ENCODE results near the gene NPC2. TPM values are rescaled to one million over a fixed set of nuclear protein-coding genes. Genes with fewer than 3 reads are reported as not detected.

The NPC2 gene
- total and polyA plus RNA-seq, 2 of the 4 experiments (the other 2 are of a cell fraction) = 210 to 273 TPM

- H3K9me3 ChIP-seq (ENCODE audit: control insufficient read depth, insufficient read depth, low read length) = no peaks in the 10 kb centered on the region
- 65% methylated on average over 3 of the region's 4 CpGs; no CpG with 5 or more reads in 1 of the 2 experiments for WGBS, 2 experiments (ENCODE audit: extremely low coverage in 2 of 2, insufficient read length in 1 of 2)
- dilution Hi-C loops (cut with HindIII; ENCODE audit: low sequenced_read_pairs, unreplicated experiment) (no loop called here), intact Hi-C loops (cut with micrococcal nuclease) (no loop called here), in situ Hi-C loops (cut with MboI; ENCODE audit: low sequenced_read_pairs) (no loop called here)
- H2AK9ac ChIP-seq (replicated peaks; ENCODE audit: low read depth, low read length, poor library complexity) = no peak overlapping the region
- no peak overlapping the region for H3K9ac ChIP-seq (ENCODE audit: low read depth, low read length)
- H4K20me1 ChIP-seq (ENCODE audit: insufficient read depth, low read length) = no peaks in the 10 kb centered on the region
- no peak overlapping the region for H3K4me2 ChIP-seq (ENCODE audit: low read depth, low read length)
- H4K8ac ChIP-seq (ENCODE audit: low read depth in 2 of 2, low read length in 2 of 2) = no peak overlapping the region
- ATAC-seq (ENCODE audit: low read depth) = no peak
- no TSS peak for BruUV-seq (replicated peaks)
- H3K23ac ChIP-seq (ENCODE audit: low read depth, low read length) = no peak overlapping the region
- no peak overlapping the region for H2BK120ac ChIP-seq (ENCODE audit: low read depth, low read length)
- H2BK20ac ChIP-seq (ENCODE audit: low read depth, low read length) = no peak overlapping the region
- H3K4me3 ChIP-seq (ENCODE audit: insufficient read depth, low read depth, low read length) = no peak overlapping the region
- H3K56ac ChIP-seq (ENCODE audit: extremely low read depth, insufficient read depth, low read length) = no peak overlapping the region
- H2BK5ac ChIP-seq (ENCODE audit: low read depth, low read length, poor library complexity, severe bottlenecking) = no peak overlapping the region
- ChIA-PET POLR2A (ENCODE audit: unreplicated experiment) (no interaction called here), CTCF (no interaction called here)
- H2AFZ ChIP-seq (replicated peaks; ENCODE audit: low read length, poor library complexity) = no peak overlapping the region
- H3K27ac ChIP-seq (ENCODE audit: insufficient read depth, low read length) = no peak overlapping the region
- H3K4me1 ChIP-seq (ENCODE audit: control insufficient read depth, insufficient read depth, low read length) = no peaks in the 10 kb centered on the region
- 0 out of 2 replicates have a peak, but pooled peaks cover 5% of the 10 kb centered on the region for H3K9me1 ChIP-seq (ENCODE audit: insufficient read depth, low read length)
- H4K91ac ChIP-seq (ENCODE audit: insufficient read depth, low read depth, low read length) = no peak overlapping the region
- H3K27me3 ChIP-seq (ENCODE audit: control insufficient read depth, insufficient read depth, low read length) = no peaks in the 10 kb centered on the region
- H3K4ac ChIP-seq (ENCODE audit: low read depth, low read length) = no peak overlapping the region
- H3K18ac ChIP-seq (ENCODE audit: low read depth, low read length) = no peak overlapping the region
- H4K5ac ChIP-seq (ENCODE audit: low read depth, low read length) = no peak overlapping the region
- H3K36me3 ChIP-seq (ENCODE audit: control insufficient read depth, insufficient read depth, low read length) = peaks cover 2% of the 10 kb centered on the region; the same call in 1 of the 2 replicates
- TF ChIP-seq MXI1 (IDR thresholded peaks at IDR 0.05; ENCODE audit: borderline replicate concordance, low read depth, low read length) (no peak), POLR2A (IDR thresholded peaks at IDR 0.05; ENCODE audit: low read depth, low read length) (no peak), MAFK (IDR thresholded peaks at IDR 0.05; ENCODE audit: low read depth, low read length) (no peak), FOS (IDR thresholded peaks at IDR 0.05; ENCODE audit: low read depth, low read length) (no peak), USF2 (IDR thresholded peaks at IDR 0.05; ENCODE audit: low read depth, low read length) (no peak), MAZ (IDR thresholded peaks at IDR 0.05; ENCODE audit: borderline replicate concordance, low read depth, low read length) (no peak), NFE2L2 (IDR thresholded peaks at IDR 0.05; ENCODE audit: low read depth, low read length) (no peak), CHD1 (IDR thresholded peaks at IDR 0.05; ENCODE audit: low read depth, low read length) (no peak), SMC3 (IDR thresholded peaks at IDR 0.05; ENCODE audit: low read depth, low read length) (no peak), CEBPB (IDR thresholded peaks at IDR 0.05; ENCODE audit: low read depth, low read length) (no peak), BHLHE40 (IDR thresholded peaks at IDR 0.05; ENCODE audit: low read depth, low read length) (no peak)
- no peak overlapping the region for H2BK15ac ChIP-seq (ENCODE audit: low read depth, low read length)
- no peak overlapping the region for H3K14ac ChIP-seq (replicated peaks; ENCODE audit: low read depth, low read length)
- H2AK5ac ChIP-seq (ENCODE audit: low read depth, low read length) = no peak overlapping the region
- no peak for DNase-seq
- peaks cover 0 to 5% of the 10 kb centered on the region in 2 experiments; a peak in 2 of 4 replicates for H3K79me1 ChIP-seq (ENCODE audit: low read depth in 1 of 2, low read length in 2 of 2)
Measured at GRCh38 chr14:74539503-74539902, 46.4 kb upstream of the NPC2 start.
